GM11168 (cell line): Measurements from ENCODE around the gene LEPROT.
"Not testable (repeated sequence)": the region's sequence is repeated elsewhere in the genome, so short reads cannot be mapped to it uniquely, and the experiment has no call there.

Source experiments
- in situ Hi-C: fragments of 300-500 bp; cut with MboI; formaldehyde crosslinking; loops from one replicate; pipeline ENCODE4 v1.12.0; 2022; ENCODE audit warnings: low sequenced_read_pairs; ENCODE audit not compliant: unreplicated experiment

The LEPROT gene

GRCh38 chr1:65434255-65434654 lies 13.8 kb downstream of the LEPROT start:
- in situ Hi-C loops, result no loop called here

GRCh38 chr1:65434760-65435159 lies 14.3 kb downstream of the LEPROT start:
- in situ Hi-C loops, result no loop called here

- in situ Hi-C loops, result no loop called here
These were observed 15.5 kb downstream of the LEPROT start for GRCh38 chr1:65435987-65436386.

GRCh38 chr1:65437616-65438015 lies 17.1 kb downstream of the LEPROT start:
- in situ Hi-C loops, result no loop called here

GRCh38 chr1:65440322-65440900 lies 19.9 kb downstream of the LEPROT start:
- in situ Hi-C loops, result no loop called here

GRCh38 chr1:65440915-65441314 lies 20.4 kb downstream of the LEPROT start:
- in situ Hi-C loops, result no loop called here

GRCh38 chr1:65441464-65441863 lies 21.0 kb downstream of the LEPROT start:
- in situ Hi-C loops, result no loop called here

GRCh38 chr1:65442442-65442841 lies 22.0 kb downstream of the LEPROT start:
- in situ Hi-C loops, result no loop called here

GRCh38 chr1:65443647-65444046 lies 23.2 kb downstream of the LEPROT start:
- in situ Hi-C loops, result no loop called here

- in situ Hi-C loops, result no loop called here
These were observed 23.7 kb downstream of the LEPROT start for GRCh38 chr1:65444128-65444640.

GRCh38 chr1:65445837-65446236 lies 25.4 kb downstream of the LEPROT start:
- in situ Hi-C loops, result no loop called here

GRCh38 chr1:65449214-65449823 lies 28.9 kb downstream of the LEPROT start:
- in situ Hi-C loops, result no loop called here

GRCh38 chr1:65455678-65456077 lies 35.2 kb downstream of the LEPROT start:
- in situ Hi-C loops, result not testable (repeated sequence)

GRCh38 chr1:65456481-65456880 lies 36.0 kb downstream of the LEPROT start:
- in situ Hi-C loops, result no loop called here

- in situ Hi-C loops, result no loop called here
These were observed 37.4 kb downstream of the LEPROT start for GRCh38 chr1:65457868-65458267.

- in situ Hi-C loops, result no loop called here
These were observed 38.4 kb downstream of the LEPROT start for GRCh38 chr1:65458730-65459396.

GRCh38 chr1:65459397-65459768 lies 38.9 kb downstream of the LEPROT start:
- in situ Hi-C loops, result no loop called here

GRCh38 chr1:65465837-65466236 lies 45.4 kb downstream of the LEPROT start:
- in situ Hi-C loops, result not testable (repeated sequence)

- in situ Hi-C loops, result no loop called here
These were observed 47.1 kb downstream of the LEPROT start for GRCh38 chr1:65467536-65467935.

GRCh38 chr1:65469126-65469888 lies 48.8 kb downstream of the LEPROT start:
- in situ Hi-C loops, result no loop called here

GRCh38 chr1:65469889-65470340 lies 49.4 kb downstream of the LEPROT start:
- in situ Hi-C loops, result no loop called here
